HTERT RPE-1 (cell line): ENCODE results near the gene DPP3.

Experiments used
- in situ Hi-C: fragments of 300-500 bp; cut with MboI; formaldehyde crosslinking; loops from 4 replicates; pipeline ENCODE4 v1.14.3; 2020; ENCODE audit warnings: low sequenced_read_pairs

DPP3 gene

DNA sequence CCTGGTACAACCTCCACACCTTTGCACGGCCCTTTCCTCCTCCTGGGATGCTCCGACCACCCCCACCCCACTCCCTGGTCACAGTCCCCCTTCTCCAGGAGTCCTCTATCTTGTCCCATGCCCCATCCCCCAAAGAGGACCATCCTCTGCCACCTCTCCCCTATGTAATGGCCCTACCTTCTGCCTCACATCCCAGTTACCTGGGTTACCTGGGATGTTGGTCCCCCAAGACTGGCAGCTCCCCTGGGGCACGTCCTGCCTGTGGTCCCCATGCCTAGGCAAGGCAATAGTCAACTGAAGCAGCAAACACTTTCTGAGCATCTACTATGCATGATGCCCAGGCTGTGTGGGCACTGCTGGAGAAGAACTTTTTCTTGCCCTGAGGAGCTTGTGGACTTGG lies 75.2 kb downstream of the DPP3 start:
- in situ Hi-C loops: no loop called here

DNA sequence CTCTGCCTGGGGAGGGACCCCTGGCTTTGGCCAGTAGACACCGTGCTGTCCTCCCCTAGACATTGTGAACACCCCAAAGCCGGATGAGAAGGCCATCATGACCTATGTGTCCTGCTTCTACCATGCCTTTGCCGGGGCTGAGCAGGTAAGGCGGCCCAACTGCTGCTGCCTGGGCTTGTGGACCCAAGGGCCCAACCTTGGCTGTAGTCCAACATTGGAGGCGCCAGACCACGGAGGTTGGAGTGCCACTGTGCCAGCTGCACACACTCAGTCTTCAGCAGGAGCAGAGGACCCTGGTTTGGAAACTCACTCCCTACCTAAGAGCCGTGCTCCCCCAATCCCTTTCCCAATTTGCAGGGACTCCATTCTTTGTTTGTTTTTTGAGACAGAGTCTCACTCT lies 75.9 kb downstream of the DPP3 start:
- in situ Hi-C loops: no loop called here

DNA sequence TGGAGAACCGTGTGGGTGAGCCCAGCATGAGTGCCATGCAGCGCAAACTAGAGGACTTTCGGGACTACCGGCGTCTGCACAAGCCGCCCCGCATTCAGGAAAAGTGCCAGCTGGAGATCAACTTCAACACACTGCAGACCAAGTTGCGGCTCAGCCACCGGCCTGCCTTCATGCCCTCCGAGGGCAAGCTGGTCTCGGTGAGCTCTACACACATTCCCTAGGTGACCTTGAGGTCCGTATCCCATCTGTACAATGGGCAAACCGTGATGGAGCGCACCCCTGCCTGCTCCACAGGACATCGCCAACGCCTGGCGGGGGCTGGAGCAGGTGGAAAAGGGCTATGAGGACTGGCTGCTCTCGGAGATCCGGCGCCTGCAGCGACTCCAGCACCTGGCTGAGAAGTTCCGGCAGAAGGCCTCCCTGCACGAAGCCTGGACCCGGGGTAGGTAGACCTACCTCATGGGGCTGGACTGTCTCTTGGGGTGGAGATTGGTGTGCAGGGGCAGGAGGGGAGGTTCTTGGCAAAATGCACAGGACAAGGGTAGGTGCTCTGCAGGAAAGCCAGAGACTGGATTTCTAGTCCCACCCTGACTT lies 77.6 kb downstream of the DPP3 start:
- in situ Hi-C loops: no loop called here
